ENCODE data around the gene HOMER1. TPM values are rescaled to one million over a fixed set of nuclear protein-coding genes. Genes with fewer than 3 reads are reported as not detected.

HOMER1 gene
- total RNA-seq, 1 donor from 2014 or later, result 41.6 TPM

GRCh38 chr5:79512049-79512448 lies 1.9 kb downstream of the HOMER1 start:
- Histone ChIP-seq H3K4me3 (peak overlapping the region; percentile 93), H3K27me3 (no peaks in the 10 kb centered on the region), H3K4me1 (peaks cover 36% of the 10 kb centered on the region), H3F3A (ENCODE audit: low read depth) (peaks cover 35% of the 10 kb centered on the region), H3K9me3 (ENCODE audit: low read depth) (no peaks in the 10 kb centered on the region), H3K79me2 (ENCODE audit: low read depth) (peaks cover 62% of the 10 kb centered on the region), H3K27ac (no peak overlapping the region), H2AFZ (replicated peaks) (no peak overlapping the region), H3K9ac (peak overlapping the region; percentile 69), H4K20me1 (ENCODE audit: low read depth) (peaks cover 60% of the 10 kb centered on the region), H3K4me2 (peak overlapping the region; percentile 94), H3K36me3 (no peaks in the 10 kb centered on the region)
- peaks cover 43% of the 10 kb centered on the region for H3K4me1 Mint-ChIP-seq
- H3K9me3 Mint-ChIP-seq, result no peaks in the 10 kb centered on the region
- peak overlapping the region; percentile 97 for H3K4me3 Mint-ChIP-seq
- H3K27ac Mint-ChIP-seq, result peak overlapping the region; percentile 5
- no peak for TF ChIP-seq EZH2 (IDR thresholded peaks at IDR 0.05)
- no peak for TF ChIP-seq CTCF (IDR thresholded peaks at IDR 0.05)
- TF ChIP-seq EZH2phosphoT487 (IDR thresholded peaks at IDR 0.05), result no peak
- H3K36me3 Mint-ChIP-seq, result peaks cover 7% of the 10 kb centered on the region
- DNase-seq (ENCODE audit: low spot score), result peak; percentile 46
- no peaks in the 10 kb centered on the region for H3K27me3 Mint-ChIP-seq (ENCODE audit: insufficient read depth, low read depth)

- no peaks in the 10 kb centered on the region for H3K36me3 ChIP-seq
- peaks cover 35% of the 10 kb centered on the region for H3F3A ChIP-seq (ENCODE audit: low read depth)
- H2AFZ ChIP-seq (replicated peaks), result no peak overlapping the region
- Mint-ChIP-seq H3K27me3 (ENCODE audit: insufficient read depth, low read depth) (no peaks in the 10 kb centered on the region), H3K27ac (no peak overlapping the region), H3K4me3 (peak overlapping the region; percentile 97), H3K4me1 (peaks cover 43% of the 10 kb centered on the region), H3K9me3 (no peaks in the 10 kb centered on the region), H3K36me3 (peaks cover 7% of the 10 kb centered on the region)
- H3K79me2 ChIP-seq (ENCODE audit: low read depth), result peaks cover 76% of the 10 kb centered on the region
- peak overlapping the region; percentile 93 for H3K4me3 ChIP-seq
- TF ChIP-seq CTCF (IDR thresholded peaks at IDR 0.05) (no peak), EZH2 (IDR thresholded peaks at IDR 0.05) (no peak), EZH2phosphoT487 (IDR thresholded peaks at IDR 0.05) (no peak)
- no peaks in the 10 kb centered on the region for H3K9me3 ChIP-seq (ENCODE audit: low read depth)
- peaks cover 36% of the 10 kb centered on the region for H3K4me1 ChIP-seq
- H3K9ac ChIP-seq, result no peak overlapping the region
- peaks cover 69% of the 10 kb centered on the region for H4K20me1 ChIP-seq (ENCODE audit: low read depth)
- H3K4me2 ChIP-seq, result peak overlapping the region; percentile 94
- no peak overlapping the region for H3K27ac ChIP-seq
- no peak for DNase-seq (ENCODE audit: low spot score)
- no peaks in the 10 kb centered on the region for H3K27me3 ChIP-seq
Measured at GRCh38 chr5:79510638-79511037, 3.3 kb downstream of the HOMER1 start.

GRCh38 chr5:79509244-79509885 lies 4.6 kb downstream of the HOMER1 start:
- peak overlapping the region; percentile 15 for H3K4me3 ChIP-seq
- peaks cover 41% of the 10 kb centered on the region for H3K4me1 Mint-ChIP-seq
- no peak for DNase-seq (ENCODE audit: low spot score)
- H3K9me3 Mint-ChIP-seq, result no peaks in the 10 kb centered on the region
- H3K4me3 Mint-ChIP-seq, result no peak overlapping the region
- H3K9me3 ChIP-seq (ENCODE audit: low read depth), result no peaks in the 10 kb centered on the region
- H3K36me3 Mint-ChIP-seq, result peaks cover 7% of the 10 kb centered on the region
- peaks cover 69% of the 10 kb centered on the region for H4K20me1 ChIP-seq (ENCODE audit: low read depth)
- H2AFZ ChIP-seq (replicated peaks), result no peak overlapping the region
- no peak overlapping the region for H3K9ac ChIP-seq
- no peak for TF ChIP-seq EZH2phosphoT487 (IDR thresholded peaks at IDR 0.05)
- TF ChIP-seq CTCF (IDR thresholded peaks at IDR 0.05), result no peak
- TF ChIP-seq EZH2 (IDR thresholded peaks at IDR 0.05), result no peak
- no peaks in the 10 kb centered on the region for H3K36me3 ChIP-seq
- H3K27me3 Mint-ChIP-seq (ENCODE audit: insufficient read depth, low read depth), result no peaks in the 10 kb centered on the region
- no peak overlapping the region for H3K27ac ChIP-seq
- no peak overlapping the region for H3K27ac Mint-ChIP-seq
- peaks cover 36% of the 10 kb centered on the region for H3K4me1 ChIP-seq
- no peaks in the 10 kb centered on the region for H3K27me3 ChIP-seq
- H3F3A ChIP-seq (ENCODE audit: low read depth), result peaks cover 26% of the 10 kb centered on the region
- peaks cover 89% of the 10 kb centered on the region for H3K79me2 ChIP-seq (ENCODE audit: low read depth)
- H3K4me2 ChIP-seq, result peak overlapping the region; percentile 94
